Ectodermal cell (in vitro differentiated cells): ENCODE data around the gene DUSP11.
"Not testable (repeated sequence)": the region's sequence is repeated elsewhere in the genome, so short reads cannot be mapped to it uniquely, and the experiment has no call there.

Experiments
- H3K27ac ChIP-seq: 2 replicates; pipeline ENCODE4 v1.7.0; 2013; ENCODE audit warnings: mild to moderate bottlenecking, low read depth, low read length; ENCODE audit not compliant: insufficient read depth, poor library complexity, severe bottlenecking
- H3K27me3 ChIP-seq: 2 replicates; pipeline ENCODE4 v1.7.0; 2013; ENCODE audit warnings: mild to moderate bottlenecking, low read length; ENCODE audit not compliant: insufficient read depth, control insufficient read depth, poor library complexity, severe bottlenecking
- H3K36me3 ChIP-seq: one replicate; pipeline ENCODE4 v1.7.0; 2013; ENCODE audit warnings: low read length; ENCODE audit not compliant: control insufficient read depth, insufficient read depth
- H3K4me1 ChIP-seq: one replicate; pipeline ENCODE4 v1.7.0; 2013; ENCODE audit warnings: low read length; ENCODE audit not compliant: control insufficient read depth, insufficient read depth
- H3K4me3 ChIP-seq: 2 replicates; pipeline ENCODE4 v1.7.0; 2013; ENCODE audit warnings: low read depth, low read length, control low read depth; ENCODE audit not compliant: insufficient read depth
- H3K9me3 ChIP-seq: 2 replicates; pipeline ENCODE4 v1.7.0; 2013; ENCODE audit warnings: mild to moderate bottlenecking, low read length, moderate library complexity; ENCODE audit not compliant: control insufficient read depth
- WGBS, 2 experiments: methylation state at CpG; one replicate each; pipeline ENCODE4 v1.1.7; 2013; ENCODE audit warnings: missing lambda C conversion rate in 2 of 2; 5-methylcytosine and 5-hydroxymethylcytosine counted together

DUSP11 gene

DNA sequence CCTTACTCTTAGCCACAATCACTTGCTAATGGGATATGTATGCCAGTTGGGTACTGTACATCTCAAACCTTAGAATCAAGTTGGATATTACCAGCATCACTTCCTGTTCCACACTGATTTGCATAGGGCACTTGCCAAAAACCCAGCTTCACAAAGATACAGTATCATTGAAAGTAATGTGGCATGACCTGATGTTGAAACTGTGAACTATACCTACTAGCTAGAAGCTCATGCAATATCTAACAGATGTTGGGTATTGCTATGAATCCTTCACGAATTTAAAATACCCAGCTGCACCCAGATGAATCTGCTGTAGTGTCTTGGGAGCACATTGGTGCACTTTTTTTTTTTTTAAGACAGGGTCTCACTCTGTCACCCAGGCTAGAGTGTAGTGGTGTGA is 42.4 kb upstream of the DUSP11 start:
- Histone ChIP-seq H3K4me1 (no peaks in the 10 kb centered on the region), H3K36me3 (no peaks in the 10 kb centered on the region), H3K27ac (no peak overlapping the region), H3K9me3 (no peaks in the 10 kb centered on the region), H3K4me3 (no peak overlapping the region), H3K27me3 (peaks cover 60% of the 10 kb centered on the region)
- WGBS, 2 experiments: 85 to 94% methylated on average over 1 of the region's 1 CpG

DNA sequence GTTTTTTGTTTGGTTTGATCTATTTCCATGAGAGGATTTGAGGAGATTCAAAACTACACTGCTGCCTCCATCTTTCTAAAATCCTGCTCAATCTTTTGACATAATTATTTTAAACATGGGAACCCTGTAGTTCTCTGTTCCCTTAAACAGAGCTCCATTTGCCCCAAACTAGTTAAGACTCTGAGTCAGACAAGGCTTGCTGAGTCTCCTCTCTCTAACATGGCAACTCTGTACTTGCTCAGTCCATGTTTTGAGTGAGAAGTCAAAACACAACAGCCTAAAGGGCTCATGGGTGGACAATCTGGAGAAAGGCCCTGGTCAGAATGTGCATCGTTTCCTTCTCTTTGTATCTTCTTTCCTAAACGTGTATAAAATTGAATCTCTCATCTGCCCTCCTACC is 41.8 kb upstream of the DUSP11 start:
- 83% methylated on average over 2 of the region's 2 CpGs for WGBS, 2 experiments
- Histone ChIP-seq H3K27ac (no peak overlapping the region), H3K27me3 (peaks cover 54% of the 10 kb centered on the region), H3K4me3 (no peak overlapping the region), H3K36me3 (no peaks in the 10 kb centered on the region), H3K9me3 (no peaks in the 10 kb centered on the region), H3K4me1 (no peaks in the 10 kb centered on the region)

DNA sequence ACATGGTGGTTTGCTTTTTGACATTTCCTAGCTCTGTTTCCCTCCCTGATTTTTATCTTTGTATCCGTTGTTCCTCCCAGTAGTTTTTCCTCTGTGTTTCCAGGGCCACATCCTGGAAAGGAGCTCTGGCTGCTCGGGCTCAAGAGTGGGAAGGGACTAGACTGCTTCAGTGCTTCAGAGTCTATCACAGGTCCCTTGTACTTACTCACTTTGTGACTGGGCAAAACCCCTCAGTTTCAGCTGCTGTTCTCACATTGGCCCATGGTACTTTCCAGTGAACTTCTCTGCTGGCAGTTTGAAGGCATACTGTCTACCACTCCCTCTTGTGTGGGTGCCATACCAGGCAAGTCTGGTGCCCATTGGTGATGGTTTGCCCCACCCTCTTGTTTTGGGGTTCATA is 41.3 kb upstream of the DUSP11 start:
- Histone ChIP-seq H3K9me3 (no peaks in the 10 kb centered on the region), H3K27me3 (peaks cover 50% of the 10 kb centered on the region), H3K36me3 (no peaks in the 10 kb centered on the region), H3K27ac (no peak overlapping the region), H3K4me3 (no peak overlapping the region), H3K4me1 (no peaks in the 10 kb centered on the region)
- WGBS, 2 experiments: 75 to 78% methylated on average over 2 of the region's 2 CpGs

DNA sequence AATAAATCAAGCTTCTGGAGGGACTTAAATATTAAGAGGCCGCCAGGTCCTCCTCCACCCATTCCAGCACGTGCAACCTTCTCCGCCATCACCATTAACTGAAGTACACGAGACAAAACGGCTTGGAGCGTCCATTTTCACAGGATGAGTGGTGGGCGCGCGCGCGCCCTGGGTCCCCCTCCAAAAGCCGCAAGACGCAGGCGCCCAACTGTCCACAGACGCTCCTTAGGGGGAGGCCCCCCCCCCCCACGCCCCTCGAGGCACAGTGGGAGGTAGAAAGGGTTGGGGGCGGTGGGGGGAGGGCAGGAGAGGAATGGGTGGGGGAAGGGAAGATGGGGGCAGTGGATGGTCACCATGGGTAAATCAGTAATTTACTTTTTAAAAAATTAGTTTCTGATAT is 38.4 kb upstream of the DUSP11 start:
- Histone ChIP-seq H3K4me3 (no peak overlapping the region), H3K27ac (no peak overlapping the region), H3K4me1 (no peaks in the 10 kb centered on the region), H3K36me3 (no peaks in the 10 kb centered on the region), H3K27me3 (peaks cover 55% of the 10 kb centered on the region), H3K9me3 (no peaks in the 10 kb centered on the region)
- 93 to 96% methylated on average over 15 to 18 of the region's 18 CpGs for WGBS, 2 experiments

DNA sequence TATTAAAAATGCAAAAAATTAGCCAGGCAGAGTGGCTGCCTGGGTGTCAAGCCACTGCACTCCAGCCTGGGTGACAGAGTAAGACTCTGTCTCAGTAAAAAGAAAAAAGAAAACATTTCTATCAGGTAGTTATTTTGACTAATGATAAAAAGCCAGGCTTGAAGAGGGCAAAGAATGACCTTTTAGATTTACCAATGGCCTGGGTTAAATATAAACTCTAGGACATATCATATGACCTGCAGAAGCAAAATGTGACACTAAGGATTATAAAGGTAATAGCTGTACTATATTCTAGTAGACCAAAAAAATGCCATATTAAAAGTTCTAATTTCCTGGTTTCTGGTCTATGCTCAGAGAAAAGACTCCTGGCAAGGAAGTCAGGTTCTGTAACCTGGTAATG is 32.7 kb upstream of the DUSP11 start:
- Histone ChIP-seq H3K27ac (no peak overlapping the region), H3K4me1 (no peaks in the 10 kb centered on the region), H3K4me3 (no peak overlapping the region), H3K9me3 (no peaks in the 10 kb centered on the region), H3K27me3 (peaks cover 44% of the 10 kb centered on the region), H3K36me3 (no peaks in the 10 kb centered on the region)

DNA sequence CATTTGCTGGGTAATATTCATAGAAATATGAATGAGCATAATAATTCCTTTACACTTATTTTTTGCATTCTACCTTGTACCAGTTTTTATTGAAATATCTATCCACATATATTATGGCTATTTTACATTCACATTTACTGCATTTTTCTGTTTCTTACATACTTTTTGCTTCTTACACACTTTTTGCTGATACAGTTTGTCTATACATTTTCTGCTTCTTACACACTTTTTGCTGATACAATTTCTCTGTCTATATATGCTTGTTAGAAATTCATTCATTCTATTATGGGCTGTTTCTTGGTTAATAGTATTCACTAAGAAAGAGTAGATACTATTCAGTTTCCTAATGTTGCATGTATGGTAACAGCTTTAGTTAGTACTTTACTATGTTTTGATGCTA is 32.0 kb upstream of the DUSP11 start:
- H3K36me3 ChIP-seq: no peaks in the 10 kb centered on the region
- no peak overlapping the region for H3K4me3 ChIP-seq
- peaks cover 44% of the 10 kb centered on the region for H3K27me3 ChIP-seq
- no peaks in the 10 kb centered on the region for H3K9me3 ChIP-seq
- no peak overlapping the region for H3K27ac ChIP-seq
- no peaks in the 10 kb centered on the region for H3K4me1 ChIP-seq

DNA sequence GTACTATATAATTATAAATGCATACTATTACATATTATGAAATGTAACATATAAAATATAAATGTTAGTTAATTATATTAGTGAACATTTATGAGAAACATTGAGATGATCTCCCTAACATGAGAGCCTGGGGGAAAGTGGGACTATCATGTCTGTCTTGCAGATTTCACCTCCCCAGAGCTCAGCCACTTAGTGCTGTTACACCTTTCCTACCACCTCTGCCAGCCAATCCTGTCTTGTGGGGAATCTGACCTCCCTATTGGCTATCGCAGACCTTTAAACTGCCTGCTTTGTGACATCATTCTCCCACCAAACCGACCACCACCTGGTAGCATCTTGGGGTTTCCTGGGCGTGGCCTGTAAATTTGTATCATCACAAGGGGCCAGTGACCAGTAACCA is 4.0 kb upstream of the DUSP11 start, which contains the start of gene C2orf78:
Gene C2orf78 (plus strand): TSS at position 301 of the 400 bp plus-strand sequence. CDS start 127 bp downstream, outside the sequence.
- not testable (repeated sequence) for H3K4me3 ChIP-seq, H3K27ac ChIP-seq, H3K27me3 ChIP-seq, H3K9me3 ChIP-seq, H3K4me1 ChIP-seq, H3K36me3 ChIP-seq
- no CpG with 5 or more reads among the region's 3 CpGs for WGBS, 2 experiments

DNA sequence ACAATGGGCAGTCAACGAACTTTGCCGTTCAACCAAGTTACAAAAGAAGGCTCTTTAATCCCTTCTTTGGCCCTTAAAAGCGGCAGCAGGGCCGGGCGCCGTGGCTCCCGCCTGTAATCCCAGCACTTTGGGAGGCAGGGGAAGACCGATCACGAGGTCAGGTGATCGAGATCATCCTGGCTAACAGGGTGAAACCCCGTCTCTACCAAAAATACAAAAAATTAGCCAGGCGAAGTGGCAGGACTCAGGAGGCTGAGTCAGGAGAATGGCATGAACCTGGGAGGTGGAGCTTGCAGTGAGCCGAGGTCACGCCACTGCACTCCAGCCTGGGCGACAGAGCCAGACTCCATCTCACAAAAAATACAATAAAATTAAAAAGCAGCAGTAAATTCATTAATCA is 3.5 kb upstream of the DUSP11 start:
- not testable (repeated sequence) for H3K4me1 ChIP-seq, H3K9me3 ChIP-seq, H3K36me3 ChIP-seq, H3K27me3 ChIP-seq, H3K27ac ChIP-seq, H3K4me3 ChIP-seq
- 83 to 84% methylated on average over 14 to 15 of the region's 15 CpGs for WGBS, 2 experiments

DNA sequence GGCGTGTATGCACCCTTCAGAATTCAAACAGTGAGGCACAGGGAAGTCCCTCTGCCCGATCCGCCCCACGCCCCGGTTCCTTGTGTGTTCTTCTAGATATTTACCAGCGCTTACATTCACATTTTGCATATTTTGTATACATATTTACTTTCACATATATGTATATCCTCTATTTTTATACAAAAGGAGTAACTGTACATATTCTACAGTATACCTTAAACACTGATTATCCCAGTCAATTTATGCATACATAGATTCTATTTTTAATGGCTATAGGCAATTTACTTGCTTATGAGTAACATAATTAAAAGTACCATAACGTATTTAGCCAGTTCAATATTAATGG is 307 bp upstream of the DUSP11 start:
- Histone ChIP-seq H3K9me3 (no peaks in the 10 kb centered on the region), H3K4me1 (peaks cover 4% of the 10 kb centered on the region), H3K4me3 (peak overlapping the region; percentile 89), H3K27ac (no peak overlapping the region), H3K36me3 (no peaks in the 10 kb centered on the region), H3K27me3 (no peaks in the 10 kb centered on the region)
- 2 to 8% methylated on average over 6 to 7 of the region's 7 CpGs for WGBS, 2 experiments

DNA sequence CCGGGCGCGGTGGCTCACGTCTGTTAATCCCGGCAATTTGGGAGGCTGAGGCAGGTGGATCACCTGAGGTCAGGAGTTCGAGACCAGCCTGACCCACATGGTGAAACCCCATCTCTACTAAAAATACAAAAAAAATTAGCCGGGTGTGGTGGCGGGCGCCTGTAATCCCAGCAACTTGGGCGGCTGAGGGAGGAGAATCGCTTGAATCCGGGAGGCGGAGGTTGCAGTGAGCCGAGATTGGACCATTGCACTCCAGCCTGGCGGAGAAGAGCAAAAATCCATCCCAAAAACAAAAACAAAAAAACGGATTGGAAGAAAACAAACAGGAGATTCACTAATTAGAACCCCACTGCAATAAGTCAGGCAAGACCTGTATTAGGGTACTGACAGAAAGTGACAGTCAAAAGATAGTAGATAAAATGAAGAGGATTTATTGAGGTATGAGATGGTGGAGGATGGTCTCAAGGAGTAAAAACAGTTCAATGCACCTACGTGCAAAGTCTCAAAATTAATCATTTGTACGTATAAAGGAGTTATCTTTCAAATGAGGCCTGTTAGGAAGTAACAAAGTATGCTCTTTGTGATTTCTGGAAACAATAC is 936 bp downstream of the DUSP11 start:
- H3K9me3 ChIP-seq, H3K36me3 ChIP-seq, H3K27me3 ChIP-seq, H3K4me1 ChIP-seq, H3K27ac ChIP-seq: not testable (repeated sequence)
- WGBS, 2 experiments: 79 to 81% methylated on average over 17 to 18 of the region's 18 CpGs
- H3K4me3 ChIP-seq: peak overlapping the region; percentile 89

DNA sequence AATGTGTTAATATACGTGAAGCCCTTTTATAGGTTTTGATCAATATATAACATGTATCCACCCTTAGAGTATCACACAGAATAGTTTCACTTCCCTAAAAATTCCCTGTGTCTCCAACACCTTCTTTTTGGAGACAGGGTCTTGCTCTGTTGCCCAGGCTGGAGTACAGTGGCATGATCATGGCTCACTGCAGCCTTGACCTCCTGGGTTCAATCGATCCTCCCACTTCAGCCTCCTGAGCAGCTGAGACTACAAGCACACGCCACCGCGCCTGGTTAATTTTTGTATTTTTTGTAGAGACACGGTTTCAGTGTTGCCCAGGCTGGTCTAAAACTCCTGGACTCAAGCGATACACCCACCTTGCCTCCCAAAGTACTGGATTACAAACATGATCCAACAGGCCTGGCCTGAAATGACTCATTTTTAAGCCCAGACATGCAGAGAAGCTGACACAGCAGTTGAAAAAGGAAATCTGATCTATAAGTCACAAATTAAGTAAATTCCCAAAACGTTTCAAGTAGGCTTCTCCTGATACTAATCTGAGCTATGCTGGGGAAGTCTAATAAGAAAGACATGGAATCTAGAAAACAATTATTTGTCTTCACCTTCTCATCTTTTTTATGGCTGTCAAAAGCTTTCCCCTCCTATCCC is 2.9 kb downstream of the DUSP11 start:
- peaks cover 4% of the 10 kb centered on the region for H3K4me1 ChIP-seq

More for the DNA sequence above, 2.9 kb downstream of the DUSP11 start:
- no peaks in the 10 kb centered on the region for H3K9me3 ChIP-seq
- peaks cover 17% of the 10 kb centered on the region for H3K36me3 ChIP-seq
- H3K27ac ChIP-seq: no peak overlapping the region
- H3K27me3 ChIP-seq: no peaks in the 10 kb centered on the region
- 93% methylated on average over 7 to 8 of the region's 8 CpGs for WGBS, 2 experiments
- H3K4me3 ChIP-seq: no peak overlapping the region
